Measurements from ENCODE around the gene NFKBIZ. TPM values are rescaled to one million over a fixed set of nuclear protein-coding genes. Genes with fewer than 3 reads are reported as not detected.

NFKBIZ gene
- total and polyA plus RNA-seq, 2 donors (not counting 3 experiments of a cell fraction or from before 2014, with no cell fraction given) = 17.5 to 28.9 TPM

GRCh38 chr3:101840066-101840465, 9.2 kb upstream of the NFKBIZ start:
- FAIRE-seq (no peak), DNase-seq (ENCODE audit: low read depth, low spot score) (no peak)
- BruUV-seq (replicated peaks) = no TSS peak
- Histone ChIP-seq H3K4me2 (ENCODE audit: insufficient read depth, low read length) (no peak overlapping the region), H3K36me3 (ENCODE audit: control insufficient read depth in 2 of 2, extremely low read depth in 1 of 2, insufficient read depth in 2 of 2, low read length in 2 of 2) (no peaks in the 10 kb centered on the region), H3K4me1 (ENCODE audit: control insufficient read depth, extremely low read depth, insufficient read depth, low read length) (peaks cover 5% of the 10 kb centered on the region), H3K9ac (replicated peaks; ENCODE audit: extremely low read depth, insufficient read depth, low read length) (no peak overlapping the region), H3K79me2 (ENCODE audit: control insufficient read depth, insufficient read depth, low read length) (no peaks in the 10 kb centered on the region), H3K9me3 (replicated peaks; ENCODE audit: control insufficient read depth, insufficient read depth, low read length) (no peaks in the 10 kb centered on the region), H3K27me3 (ENCODE audit: control insufficient read depth in 2 of 2, insufficient read depth in 2 of 2, low read length in 2 of 2) (no peaks in the 10 kb centered on the region), H4K20me1 (replicated peaks; ENCODE audit: control insufficient read depth, extremely low read depth, insufficient read depth, low read length) (no peaks in the 10 kb centered on the region), H2AFZ (ENCODE audit: low read depth, low read length) (no peak overlapping the region), H3K9me1 (replicated peaks; ENCODE audit: control insufficient read depth, extremely low read depth, insufficient read depth, low read length) (no peaks in the 10 kb centered on the region), H3K4me3 (replicated peaks in 1 of 3; ENCODE audit: insufficient read depth in 1 of 3, low read depth in 1 of 3, low read length in 3 of 3) (no peak overlapping the region), H3K27ac (ENCODE audit: insufficient read depth, low read depth, low read length) (no peak overlapping the region)
- dilution Hi-C loops (cut with MboI; ENCODE audit: extremely low pct_ligation_motif_present, low sequenced_read_pairs) = no loop called here
- ChIA-PET CTCF (interaction anchor here (1.6 kb wide), 1 partner anchor 385 kb away, joined by 8 read pairs; no protein-coding TSS in a partner anchor), POLR2A (no interaction called here)
- TF ChIP-seq GATA2 (IDR thresholded peaks at IDR 0.05; ENCODE audit: insufficient read depth, insufficient read length, low read depth, low read length) = no peak
- no peak for TF ChIP-seq MYC (IDR thresholded peaks at IDR 0.05; ENCODE audit: low read depth, low read length)
- TF ChIP-seq POLR2A (IDR thresholded peaks at IDR 0.05; ENCODE audit: low read depth, low read length) = no peak
- no peak for TF ChIP-seq CTCF (IDR thresholded peaks at IDR 0.05; ENCODE audit: extremely low read depth in 1 of 2, insufficient read depth in 1 of 2, low read depth in 1 of 2, low read length in 2 of 2)
- no peak for TF ChIP-seq POLR2AphosphoS5 (IDR thresholded peaks at IDR 0.05; ENCODE audit: insufficient read depth, low read depth, low read length)
- no peak for TF ChIP-seq MAX (IDR thresholded peaks at IDR 0.05; ENCODE audit: insufficient read depth, insufficient read length)
- TF ChIP-seq JUN (IDR thresholded peaks at IDR 0.05; ENCODE audit: borderline replicate concordance, insufficient read depth, insufficient read length, low read depth) = no peak
- TF ChIP-seq EZH2 (IDR thresholded peaks at IDR 0.05; ENCODE audit: borderline replicate concordance, low read depth, low read length, severe bottlenecking) = no peak
- intact Hi-C loops (cut with micrococcal nuclease) = no loop called here
